Muscle of back (tissue), 11 donors: ENCODE data around the gene NAA11. TPM values are rescaled to one million over a fixed set of nuclear protein-coding genes. Genes with fewer than 3 reads are reported as not detected.
A peak's percentile ranks its signal among the peaks of the same experiment; 100 is the strongest.
"Not testable (repeated sequence)": the region's sequence is repeated elsewhere in the genome, so short reads cannot be mapped to it uniquely, and the experiment has no call there.

Experiments used
- DNase-seq, 3 donors: peaks; one replicate each; pipeline versions ENCODE4 v3.0.0 to v3.0.0-alpha.2; 2013
- polyA plus RNA-seq, 10 donors: library from polyadenylated mRNA; unstranded; fragments of 120-200 nt; gene quantifications; one replicate each; pipeline ENCODE4 v1.2.1, GENCODE V29; 2013; ENCODE audit not compliant: insufficient read length in 10 of 10

Gene NAA11
- polyA plus RNA-seq, 10 donors: 0.24 to 0.64 (median 0.34) TPM

GRCh38 chr4:79311279-79311678 is 14.6 kb downstream of the NAA11 start:
- no peak for DNase-seq

GRCh38 chr4:79308971-79309370 is 16.9 kb downstream of the NAA11 start:
- no peak for DNase-seq

DNA sequence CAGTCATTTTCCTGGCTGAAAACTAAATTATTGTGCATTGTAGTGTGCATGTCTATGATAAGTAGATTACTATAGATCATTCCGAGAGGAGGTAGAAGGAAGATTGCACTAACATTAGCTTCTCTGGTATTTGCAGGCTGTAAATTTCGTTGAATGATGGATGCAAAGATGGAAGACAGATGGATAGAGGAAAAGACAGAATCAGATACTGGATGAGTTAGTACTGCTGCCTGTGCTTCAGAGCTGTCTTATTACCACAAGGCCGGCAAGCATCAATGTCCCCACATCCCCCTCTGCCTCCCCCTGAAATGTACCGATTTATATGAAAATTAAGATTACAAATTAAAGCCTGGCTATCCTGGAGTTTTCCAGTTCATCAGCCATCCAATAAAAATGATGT is 17.7 kb downstream of the NAA11 start:
- no peak for DNase-seq

DNA sequence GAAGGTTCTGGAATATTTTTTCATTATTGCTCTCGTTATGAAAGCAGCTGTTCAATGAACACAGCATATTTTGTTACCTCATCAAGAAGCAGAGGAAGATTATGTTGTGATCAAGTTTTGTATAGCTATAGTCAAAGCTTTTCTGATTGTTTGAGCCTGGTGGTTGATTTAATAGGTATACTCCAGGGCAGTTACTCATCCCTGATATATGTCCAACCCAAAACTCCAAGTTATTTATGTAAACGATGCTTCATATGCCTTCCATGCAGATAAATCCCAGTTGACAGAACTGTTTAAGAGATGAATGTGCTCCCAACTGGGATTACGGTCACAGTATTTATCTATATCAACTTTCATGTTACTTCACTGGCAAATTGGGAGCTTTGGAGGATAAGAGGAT is 19.1 kb downstream of the NAA11 start:
- no peak for DNase-seq

GRCh38 chr4:79300280-79300679 is 25.6 kb downstream of the NAA11 start:
- no peak for DNase-seq

- DNase-seq: no peak
Measured at GRCh38 chr4:79298484-79298883, 27.4 kb downstream of the NAA11 start.

- DNase-seq: no peak
Measured at GRCh38 chr4:79298027-79298426, 27.8 kb downstream of the NAA11 start.

- DNase-seq: no peak
Measured at GRCh38 chr4:79297479-79297878, 28.4 kb downstream of the NAA11 start.

GRCh38 chr4:79296768-79297428 is 29.0 kb downstream of the NAA11 start:
- DNase-seq: no peak

DNA sequence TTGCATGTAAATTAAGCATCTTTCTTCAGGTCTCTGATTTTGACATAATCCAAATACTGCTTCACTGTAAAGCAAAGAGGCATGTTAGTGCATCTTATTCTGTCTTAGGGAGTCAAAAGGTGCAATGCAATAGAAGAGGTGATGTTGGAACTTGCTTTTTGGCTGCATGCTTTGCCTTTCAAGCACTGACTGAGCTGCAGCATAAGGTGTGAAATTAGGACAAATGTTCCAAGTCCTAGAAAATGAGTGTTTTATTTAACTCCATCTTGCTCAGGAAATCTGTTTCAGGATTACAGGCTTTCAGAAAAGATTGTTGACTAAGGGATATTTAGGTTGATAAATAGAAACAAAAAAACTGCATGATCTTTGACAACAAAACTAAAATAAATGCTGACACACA is 30.8 kb downstream of the NAA11 start:
- no peak for DNase-seq

DNA sequence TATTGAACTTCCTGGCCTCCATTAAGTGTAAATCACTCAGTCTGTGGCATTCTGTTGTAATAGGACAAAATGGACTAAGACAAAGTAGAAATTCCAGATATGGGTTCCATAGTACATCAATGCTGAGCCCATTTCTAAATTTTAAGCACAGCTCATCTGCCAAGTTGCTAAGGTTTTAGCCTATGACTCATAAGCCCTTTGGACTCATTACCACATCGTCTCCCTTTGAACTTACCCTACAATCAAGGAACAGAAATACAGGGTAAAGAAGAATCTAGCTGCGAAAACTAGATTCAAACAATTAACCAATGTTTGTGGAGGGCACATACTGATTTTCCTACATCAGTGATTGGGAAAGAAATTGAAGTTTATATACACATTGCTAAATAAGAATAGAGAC is 31.8 kb downstream of the NAA11 start:
- no peak for DNase-seq

DNA sequence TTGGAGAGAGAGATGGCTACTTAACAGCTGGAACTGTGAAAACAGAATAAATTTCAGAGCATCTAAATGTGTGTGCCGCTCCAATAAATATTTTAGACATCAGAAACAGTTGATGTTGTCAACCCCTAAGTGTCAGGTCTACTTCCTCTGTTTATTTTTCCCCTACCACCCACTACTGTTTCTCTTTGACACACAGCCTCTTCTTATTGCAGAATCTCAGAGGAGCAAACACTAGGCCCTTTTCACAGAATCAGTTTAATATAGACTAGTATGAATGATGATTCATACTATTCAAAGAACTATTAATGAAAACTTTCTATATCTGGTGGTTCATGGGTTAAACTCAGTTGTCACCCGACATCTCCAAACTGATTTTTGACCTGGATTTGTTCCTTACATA is 33.9 kb downstream of the NAA11 start:
- DNase-seq: no peak

DNA sequence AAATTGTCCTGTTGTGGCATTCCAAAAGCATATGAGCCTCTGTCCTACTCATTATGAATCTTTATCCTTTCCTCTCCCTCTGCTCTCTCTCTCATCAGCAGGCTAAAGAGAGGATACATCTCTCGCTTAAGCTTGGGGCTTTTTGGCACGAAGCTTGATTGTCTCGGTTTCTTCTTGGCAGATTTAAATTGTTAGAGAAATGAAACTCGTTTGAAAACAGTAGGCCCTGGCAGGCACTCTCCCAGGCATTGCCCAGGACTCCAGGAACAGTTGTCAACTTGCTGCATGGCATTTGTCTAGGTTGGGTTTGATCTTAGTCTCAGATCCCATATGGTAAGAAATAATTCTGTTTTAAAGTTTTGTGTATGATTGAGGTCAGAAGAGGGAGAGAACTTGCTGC is 35.5 kb downstream of the NAA11 start:
- DNase-seq: no peak

GRCh38 chr4:79288185-79288584 is 37.7 kb downstream of the NAA11 start:
- no peak for DNase-seq

- DNase-seq: no peak
Measured at GRCh38 chr4:79287718-79288117, 38.1 kb downstream of the NAA11 start.

- no peak for DNase-seq
Measured at GRCh38 chr4:79287076-79287475, 38.8 kb downstream of the NAA11 start.

DNA sequence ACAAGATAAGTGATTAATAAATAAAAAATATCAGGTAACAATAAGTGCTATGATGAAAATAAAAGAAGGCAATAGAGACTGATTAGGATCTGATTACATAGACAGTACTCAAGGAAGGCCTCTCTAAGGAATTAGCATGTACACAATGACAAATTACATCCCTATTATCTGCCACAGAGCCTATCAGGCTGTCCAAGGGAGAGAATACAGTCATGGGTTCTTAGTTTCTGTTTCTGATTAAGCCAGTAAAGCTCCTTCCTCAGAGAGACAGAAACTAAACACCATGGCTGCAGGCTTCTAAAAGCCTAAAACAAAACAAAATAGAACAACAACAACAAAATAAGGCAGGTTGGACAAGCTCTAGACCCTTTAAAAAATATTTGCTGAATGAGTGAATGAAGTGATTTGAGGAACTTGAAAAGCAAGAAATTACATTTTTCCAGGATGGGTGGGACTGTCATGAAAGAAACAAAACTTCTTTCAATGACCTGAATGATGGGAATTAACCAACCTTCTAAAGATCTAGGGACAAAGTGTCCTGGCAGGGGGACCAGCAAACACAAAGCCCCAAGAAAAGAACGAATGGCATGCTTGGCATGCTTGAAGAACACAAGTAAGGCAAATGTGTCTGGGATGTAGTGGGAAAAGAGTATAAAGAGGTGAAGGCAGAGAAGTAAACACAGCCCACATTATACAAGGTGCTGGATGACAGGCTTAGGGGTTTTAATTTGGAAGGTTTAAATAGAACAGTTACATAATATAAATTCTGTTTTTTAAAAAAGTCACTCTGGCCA is 44.1 kb downstream of the NAA11 start:
- DNase-seq: no peak

- not testable (repeated sequence) for DNase-seq
Measured at GRCh38 chr4:79277467-79277866, 48.4 kb downstream of the NAA11 start.

- DNase-seq: peak; percentile 55 to 74 (median 55)
Measured at GRCh38 chr4:79273915-79274314, 51.9 kb downstream of the NAA11 start.

DNA sequence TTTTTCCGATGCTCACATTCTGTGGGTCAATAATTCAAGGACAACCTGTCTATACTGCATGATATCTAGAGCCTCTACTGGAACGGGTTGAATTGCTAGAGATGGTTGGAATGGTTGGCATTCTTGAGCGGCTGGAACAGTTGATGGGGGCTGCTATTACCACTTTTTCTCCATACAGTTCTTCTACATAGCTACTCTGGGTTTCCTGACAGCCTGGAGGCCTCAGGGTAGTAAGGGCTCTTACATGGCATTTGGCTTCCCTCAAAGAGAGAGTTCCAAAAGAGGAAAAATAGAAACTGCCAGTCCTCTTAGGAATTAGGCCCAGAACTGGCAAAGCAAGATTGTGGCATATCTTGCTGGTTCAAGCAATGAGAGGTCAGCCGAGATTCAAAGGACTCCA is 53.1 kb downstream of the NAA11 start:
- DNase-seq: no peak

- peak; percentile 23 to 36 (median 27) for DNase-seq
Measured at GRCh38 chr4:79272126-79272525, 53.7 kb downstream of the NAA11 start.

GRCh38 chr4:79267671-79268070 is 58.2 kb downstream of the NAA11 start:
- DNase-seq: no peak
